ENCODE data around the gene BICRAL.
"Not testable (repeated sequence)": the region's sequence is repeated elsewhere in the genome, so short reads cannot be mapped to it uniquely, and the experiment has no call there.

Gene BICRAL

GRCh38 chr6:42781796-42782688 lies at the start of gene BICRAL:
Gene BICRAL (plus strand): TSS chr6:42782052. CDS start chr6:42822023, 39,971 bp downstream.
- peak; percentile 69 for DNase-seq

GRCh38 chr6:42733867-42734481 lies 47.9 kb upstream of the BICRAL start:
- not testable (repeated sequence) for DNase-seq

GRCh38 chr6:42735976-42736375 lies 45.9 kb upstream of the BICRAL start:
- DNase-seq = no peak

- no peak for DNase-seq
Measured at GRCh38 chr6:42740725-42741124, 41.1 kb upstream of the BICRAL start.

- no peak for DNase-seq
Measured at GRCh38 chr6:42742116-42742894, 39.5 kb upstream of the BICRAL start.

- DNase-seq = no peak
Measured at GRCh38 chr6:42744351-42744893, 37.4 kb upstream of the BICRAL start.

- peak; percentile 19 for DNase-seq
Measured at GRCh38 chr6:42745083-42745639, 36.7 kb upstream of the BICRAL start.

GRCh38 chr6:42745640-42746462 lies 36.0 kb upstream of the BICRAL start, which contains the start of gene TBCC:
Gene TBCC (minus strand): TSS chr6:42746103. CDS start chr6:42746073, 30 bp downstream.
- DNase-seq = peak; percentile 96

- DNase-seq = peak; percentile 83
Measured at GRCh38 chr6:42746463-42747391, 35.1 kb upstream of the BICRAL start.

- DNase-seq = no peak
Measured at GRCh38 chr6:42748203-42748898, 33.5 kb upstream of the BICRAL start.

- no peak for DNase-seq
Measured at GRCh38 chr6:42751055-42751454, 30.8 kb upstream of the BICRAL start.

GRCh38 chr6:42754759-42755158 lies 27.1 kb upstream of the BICRAL start:
- DNase-seq = no peak

GRCh38 chr6:42756722-42757121 lies 25.1 kb upstream of the BICRAL start:
- DNase-seq = no peak

GRCh38 chr6:42758756-42759430 lies 23.0 kb upstream of the BICRAL start:
- no peak for DNase-seq

- DNase-seq = no peak
Measured at GRCh38 chr6:42761287-42762067, 20.4 kb upstream of the BICRAL start.

- DNase-seq = no peak
Measured at GRCh38 chr6:42762426-42762859, 19.4 kb upstream of the BICRAL start.

GRCh38 chr6:42762950-42763349 lies 18.9 kb upstream of the BICRAL start:
- DNase-seq = no peak

- no peak for DNase-seq
Measured at GRCh38 chr6:42764911-42765648, 16.8 kb upstream of the BICRAL start.
